Body of pancreas (tissue), 4 donors: ENCODE results near the gene CACNG7. TPM values are rescaled to one million over a fixed set of nuclear protein-coding genes. Genes with fewer than 3 reads are reported as not detected.

ENCODE experiments used
- ATAC-seq: fragments of 150-250 bp; one replicate; pipeline ENCODE4 v1.9.1; 2016
- DNase-seq, 4 donors: peaks; one replicate each; pipeline ENCODE4 v3.0.0-alpha.2; 2019
- H3K27ac ChIP-seq, 4 donors: fragments of 200-600 bp; sonication (generic); 1 replicate in 3 of 4; 2 replicates in 1 of 4; pipeline versions ENCODE4 v1.5.1 to v1.6.1; 2016 to 2019; ENCODE audit warnings: mild to moderate bottlenecking in 1 of 4, mixed read lengths in 1 of 4, moderate library complexity in 1 of 4
- H3K27me3 ChIP-seq, 2 donors: fragments of 200-600 bp; sonication (generic); one replicate each; pipeline ENCODE4 v1.6.0; 2016; ENCODE audit warnings: mild to moderate bottlenecking in 1 of 2
- H3K36me3 ChIP-seq, 2 donors: fragments of 200-600 bp; sonication (generic); replicated peaks in 1 of 2; 2 replicates each; pipeline ENCODE4 v1.5.1; 2016; ENCODE audit warnings: low read depth in 2 of 2; ENCODE audit not compliant: insufficient read depth in 1 of 2
- H3K4me1 ChIP-seq: fragments of 200-600 bp; sonication (generic); one replicate; pipeline ENCODE4 v1.6.0; 2016
- H3K4me3 ChIP-seq, 2 donors: fragments of 200-600 bp; sonication (generic); 1 replicate in 1 of 2; 2 replicates in 1 of 2; pipeline ENCODE4 v1.5.1; 2016 to 2019
- H3K9me3 ChIP-seq, 3 donors: fragments of 200-600 bp; sonication (generic); 1 replicate in 2 of 3; 2 replicates in 1 of 3; pipeline ENCODE4 v1.5.1; 2016
- CTCF ChIP-seq, 7 experiments: fragments of 450-650 bp in 4 of 7; fragments of 200-600 bp in 3 of 7; sonication (generic) in 3 of 7; IDR thresholded peaks; one replicate each; pipeline ENCODE4 v1.5.1; 2016 to 2019; ENCODE audit warnings: antibody characterized with exemption in 7 of 7
- POLR2A ChIP-seq, 3 donors: fragments of 450-650 bp; IDR thresholded peaks; one replicate each; pipeline ENCODE4 v1.6.1; 2016; ENCODE audit warnings: antibody characterized with exemption in 3 of 3, mild to moderate bottlenecking in 2 of 3
- WGBS, 2 donors: methylation state at CpG; one replicate each; pipeline ENCODE4 v1.1.5; 2017; 5-methylcytosine and 5-hydroxymethylcytosine counted together
- intact Hi-C: fragments of 100-400 bp; cut with DNase I; formaldehyde crosslinking; loops from one replicate; pipeline ENCODE4 v1.15.1; 2023
- total RNA-seq, 2 donors: library from RNA; depleted of rRNA; stranded (reverse); fragments of >200 nt; gene quantifications; one replicate each; pipeline ENCODE4 v1.1.0, GENCODE V29; 2016

CACNG7 gene
- total RNA-seq, 2 donors from 2014 or later = not detected

DNA sequence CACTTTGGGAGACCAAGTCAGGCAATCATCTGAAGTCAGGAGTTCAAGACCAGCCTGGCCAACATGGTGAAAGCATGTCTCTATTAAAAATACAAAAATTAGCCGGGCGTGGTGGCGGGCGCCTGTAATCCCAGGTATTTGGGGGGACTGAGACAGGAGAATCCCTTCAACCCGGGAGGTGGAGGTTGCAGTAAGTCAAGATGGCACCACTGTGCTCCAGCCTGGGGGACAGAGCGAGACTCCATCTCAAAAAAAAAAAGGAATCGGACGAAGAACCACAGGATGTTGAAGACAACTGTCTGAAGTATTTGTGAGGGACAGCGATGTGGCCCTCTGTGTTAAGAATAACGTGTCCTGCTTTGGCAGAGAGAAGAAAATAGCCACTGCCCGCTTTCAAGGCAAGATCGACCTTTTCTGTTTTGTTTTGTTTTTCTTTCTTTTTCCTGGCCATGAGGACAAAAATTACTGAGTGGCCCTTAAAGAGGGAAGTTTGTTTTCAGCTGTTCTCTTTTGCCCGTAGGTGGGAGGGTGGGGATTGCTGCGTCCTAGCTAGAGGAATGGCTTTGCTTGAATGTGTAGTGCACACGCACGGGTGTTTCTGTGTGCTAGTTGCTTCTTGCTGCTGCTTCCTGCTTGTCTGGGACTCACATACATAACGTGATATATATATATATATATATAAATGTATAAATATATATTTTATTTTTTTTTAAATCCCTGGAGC lies 33.3 kb upstream of the CACNG7 start:
- Histone ChIP-seq H3K36me3 (peaks cover 7 to 11% of the 10 kb centered on the region in 2 donors), H3K4me1 (peaks cover 17% of the 10 kb centered on the region), H3K4me3 (no peak overlapping the region), H3K27me3 (no peaks in the 10 kb centered on the region), H3K27ac (no peak overlapping the region), H3K9me3 (no peaks in the 10 kb centered on the region)
- intact Hi-C loops = no loop called here
- DNase-seq = no peak
- TF ChIP-seq CTCF (IDR thresholded peaks at IDR 0.05) = no peak
- TF ChIP-seq POLR2A (IDR thresholded peaks at IDR 0.05) = no peak
- 85 to 86% methylated on average over 17 of the region's 17 CpGs for WGBS, 2 donors
- ATAC-seq = no peak

DNA sequence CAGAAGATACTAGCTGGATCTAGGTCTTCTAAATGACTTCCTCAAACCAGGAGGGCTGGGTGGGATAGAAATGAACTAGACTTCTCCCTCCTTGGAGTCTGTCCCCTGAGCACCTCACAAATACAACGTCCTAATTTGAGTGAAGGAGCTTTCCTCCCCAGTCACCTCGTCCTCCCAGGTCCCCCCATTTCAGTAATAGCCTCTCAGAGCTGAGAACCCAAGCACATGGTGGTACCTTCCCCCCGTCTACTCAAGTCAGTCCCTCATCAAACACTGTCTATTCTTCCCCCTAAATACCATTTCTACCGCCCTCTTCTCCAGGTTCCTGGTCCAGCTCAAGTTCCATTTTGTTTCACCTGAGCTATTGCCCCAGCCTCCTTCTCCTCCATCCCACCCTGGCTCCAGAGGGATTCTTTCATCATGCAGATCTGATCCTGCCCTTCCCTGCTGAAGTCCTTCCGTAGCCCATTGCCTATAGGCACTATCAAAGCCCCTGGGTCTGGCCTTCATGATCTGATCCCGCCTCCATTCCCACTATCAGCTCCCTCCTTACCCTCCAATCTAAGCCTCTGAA lies 32.3 kb upstream of the CACNG7 start:
- Histone ChIP-seq H3K27ac (no peak overlapping the region), H3K4me3 (no peak overlapping the region), H3K27me3 (no peaks in the 10 kb centered on the region), H3K4me1 (peaks cover 18% of the 10 kb centered on the region), H3K36me3 (peaks cover 7 to 11% of the 10 kb centered on the region in 2 donors), H3K9me3 (no peaks in the 10 kb centered on the region)
- intact Hi-C loops = no loop called here
- no peak for TF ChIP-seq POLR2A (IDR thresholded peaks at IDR 0.05)
- no peak for TF ChIP-seq CTCF (IDR thresholded peaks at IDR 0.05)
- WGBS, 2 donors = 77 to 85% methylated on average over 5 of the region's 6 CpGs
- DNase-seq (no peak), ATAC-seq (no peak)

DNA sequence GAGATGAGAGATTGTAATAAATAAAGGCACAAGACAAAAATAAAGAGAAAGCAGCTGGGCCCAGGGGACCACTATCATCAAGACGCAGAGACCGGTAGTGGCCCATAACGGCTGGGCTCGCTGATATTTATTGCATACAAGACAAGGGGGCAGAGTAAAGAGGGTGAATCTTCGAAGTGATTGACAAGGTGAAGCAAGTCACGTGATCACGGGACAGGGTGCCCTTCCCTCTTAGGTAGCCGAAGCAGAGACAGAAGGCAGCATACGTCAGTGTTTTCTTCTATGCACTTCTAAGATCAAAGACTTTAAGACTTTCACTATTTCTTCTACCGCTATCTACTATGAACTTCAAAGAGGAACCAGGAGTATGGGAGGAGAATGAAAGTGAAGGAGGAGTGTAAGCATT lies 31.7 kb upstream of the CACNG7 start:
- intact Hi-C loops = no loop called here
- TF ChIP-seq CTCF (IDR thresholded peaks at IDR 0.05) (no peak), POLR2A (IDR thresholded peaks at IDR 0.05) (no peak)
- DNase-seq (no peak), ATAC-seq (no peak)
- Histone ChIP-seq H3K27me3 (peaks cover 0 to 3% of the 10 kb centered on the region in 2 donors), H3K27ac (no peak overlapping the region), H3K4me3 (no peak overlapping the region), H3K9me3 (no peaks in the 10 kb centered on the region), H3K4me1 (peaks cover 24% of the 10 kb centered on the region), H3K36me3 (peaks cover 7 to 11% of the 10 kb centered on the region in 2 donors)
- 77 to 81% methylated on average over 10 of the region's 10 CpGs for WGBS, 2 donors

DNA sequence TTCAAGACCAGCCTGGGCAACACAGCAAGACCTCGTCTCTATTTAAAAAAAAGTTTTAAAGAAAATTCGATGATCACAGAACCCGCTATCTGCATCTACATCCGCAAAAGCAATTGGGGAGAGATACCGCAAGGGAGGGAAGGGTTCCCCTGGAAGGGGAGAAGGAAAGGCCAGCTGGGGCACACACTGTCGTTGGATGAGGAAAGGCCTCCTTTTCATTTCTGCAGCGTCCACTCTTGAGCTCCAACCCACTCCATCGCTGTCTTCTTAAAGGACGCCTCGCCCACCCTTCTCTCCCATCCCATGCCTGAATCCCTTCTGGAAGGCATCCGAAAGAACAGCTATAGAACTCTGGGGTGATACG lies 30.3 kb upstream of the CACNG7 start:
- 36 to 42% methylated on average over 12 of the region's 12 CpGs for WGBS, 2 donors
- Histone ChIP-seq H3K9me3 (no peaks in the 10 kb centered on the region), H3K27me3 (peaks cover 0 to 17% of the 10 kb centered on the region in 2 donors), H3K4me3 (peak overlapping the region in 1 of 2 donors; percentile 11), H3K4me1 (peaks cover 25% of the 10 kb centered on the region), H3K36me3 (peaks cover 6 to 7% of the 10 kb centered on the region in 2 donors), H3K27ac (no peak overlapping the region)
- TF ChIP-seq CTCF (IDR thresholded peaks at IDR 0.05) = no peak
- no peak for TF ChIP-seq POLR2A (IDR thresholded peaks at IDR 0.05)
- intact Hi-C loops = no loop called here
- DNase-seq = no peak
- ATAC-seq = no peak
